Activated CD4-positive, alpha-beta T cell treated with anti-CD3 and anti-CD28 coated beads, Interleukin-2, amount 50 U/mL, for 24 hours (primary cell): ENCODE results near the gene SMC3.

Experiments
- DNase-seq, 2 donors: peaks; one replicate each; pipeline ENCODE4 v3.0.0-alpha.2; 2020; ENCODE audit warnings: low read depth in 1 of 2, low spot score in 1 of 2

Gene SMC3

GRCh38 chr10:110544958-110545537, 22.4 kb upstream of the SMC3 start:
- no peak for DNase-seq

GRCh38 chr10:110546077-110546476, 21.4 kb upstream of the SMC3 start:
- no peak for DNase-seq

- no peak for DNase-seq
Observed at GRCh38 chr10:110546499-110547110, 20.9 kb upstream of the SMC3 start.

GRCh38 chr10:110547139-110547761, 20.2 kb upstream of the SMC3 start:
- DNase-seq = no peak

GRCh38 chr10:110548002-110548401, 19.5 kb upstream of the SMC3 start:
- DNase-seq = no peak

GRCh38 chr10:110549211-110549610, 18.3 kb upstream of the SMC3 start:
- DNase-seq = no peak

GRCh38 chr10:110553905-110554304, 13.6 kb upstream of the SMC3 start:
- DNase-seq = no peak

- DNase-seq = no peak
Observed at GRCh38 chr10:110556296-110556695, 11.2 kb upstream of the SMC3 start.

GRCh38 chr10:110556969-110557601, 10.4 kb upstream of the SMC3 start:
- peak; percentile 25 to 59 for DNase-seq

- no peak for DNase-seq
Observed at GRCh38 chr10:110558041-110558440, 9.5 kb upstream of the SMC3 start.

- no peak for DNase-seq
Observed at GRCh38 chr10:110560012-110560411, 7.5 kb upstream of the SMC3 start.

GRCh38 chr10:110561292-110561691, 6.2 kb upstream of the SMC3 start:
- no peak for DNase-seq

GRCh38 chr10:110562348-110562747, 5.1 kb upstream of the SMC3 start:
- DNase-seq = no peak

GRCh38 chr10:110563132-110563531, 4.4 kb upstream of the SMC3 start:
- DNase-seq = no peak

GRCh38 chr10:110566472-110567200, 859 bp upstream of the SMC3 start:
- DNase-seq = no peak

- peak; percentile 33 to 38 for DNase-seq
Observed at GRCh38 chr10:110568055-110568735, 700 bp downstream of the SMC3 start.

- no peak for DNase-seq
Observed at GRCh38 chr10:110569122-110569521, 1.6 kb downstream of the SMC3 start.

- DNase-seq = no peak
Observed at GRCh38 chr10:110569736-110570135, 2.2 kb downstream of the SMC3 start.

- DNase-seq = no peak
Observed at GRCh38 chr10:110571093-110571743, 3.7 kb downstream of the SMC3 start.

GRCh38 chr10:110572862-110573261, 5.4 kb downstream of the SMC3 start:
- no peak for DNase-seq

GRCh38 chr10:110574420-110574819, 6.9 kb downstream of the SMC3 start:
- DNase-seq = no peak
